SU-DHL-6 (cell line): ENCODE results near the gene SNCA.

Experiments
- CTCF ChIP-seq: fragments of 200-600 bp; sonication (generic); IDR thresholded peaks from one replicate; pipeline ENCODE4 v1.5.1; 2017; ENCODE audit warnings: antibody characterized with exemption, mild to moderate bottlenecking, low read length, moderate library complexity; ENCODE audit not compliant: insufficient read depth, poor library complexity, severe bottlenecking
- EZH2phosphoT487 ChIP-seq: fragments of 200-600 bp; sonication (generic), shearing (Covaris generic); conservative IDR thresholded peaks from 2 replicates; pipeline ENCODE4 v1.6.1; 2018; ENCODE audit warnings: mild to moderate bottlenecking, antibody characterized with exemption, low read length, moderate library complexity, mixed read lengths

DNA sequence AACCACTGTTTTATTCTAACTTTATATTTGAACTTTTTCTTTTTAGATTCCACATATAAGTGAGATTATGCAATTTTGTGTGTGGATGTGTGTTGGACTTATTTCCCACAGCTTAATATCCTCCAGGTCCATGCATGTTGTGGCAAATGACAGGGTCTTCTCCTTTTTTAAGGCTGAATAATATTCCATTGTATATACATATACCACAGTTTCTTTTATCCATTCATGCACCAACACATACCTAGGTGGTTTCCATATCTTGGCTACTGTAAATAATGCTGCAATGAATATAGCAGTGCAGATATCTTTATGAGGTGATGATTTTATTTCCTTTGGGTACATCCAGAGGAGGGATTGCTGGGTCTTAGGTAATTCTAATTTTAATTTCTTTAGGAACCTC, 69.0 kb downstream of the SNCA start:
- no peak for TF ChIP-seq CTCF
- TF ChIP-seq EZH2phosphoT487: no peak
